ENCODE results near the gene NRCAM. TPM values are rescaled to one million over a fixed set of nuclear protein-coding genes. Genes with fewer than 3 reads are reported as not detected.

The NRCAM gene
- total RNA-seq, 1 experiment from 2014 or later = 1.1 TPM

DNA sequence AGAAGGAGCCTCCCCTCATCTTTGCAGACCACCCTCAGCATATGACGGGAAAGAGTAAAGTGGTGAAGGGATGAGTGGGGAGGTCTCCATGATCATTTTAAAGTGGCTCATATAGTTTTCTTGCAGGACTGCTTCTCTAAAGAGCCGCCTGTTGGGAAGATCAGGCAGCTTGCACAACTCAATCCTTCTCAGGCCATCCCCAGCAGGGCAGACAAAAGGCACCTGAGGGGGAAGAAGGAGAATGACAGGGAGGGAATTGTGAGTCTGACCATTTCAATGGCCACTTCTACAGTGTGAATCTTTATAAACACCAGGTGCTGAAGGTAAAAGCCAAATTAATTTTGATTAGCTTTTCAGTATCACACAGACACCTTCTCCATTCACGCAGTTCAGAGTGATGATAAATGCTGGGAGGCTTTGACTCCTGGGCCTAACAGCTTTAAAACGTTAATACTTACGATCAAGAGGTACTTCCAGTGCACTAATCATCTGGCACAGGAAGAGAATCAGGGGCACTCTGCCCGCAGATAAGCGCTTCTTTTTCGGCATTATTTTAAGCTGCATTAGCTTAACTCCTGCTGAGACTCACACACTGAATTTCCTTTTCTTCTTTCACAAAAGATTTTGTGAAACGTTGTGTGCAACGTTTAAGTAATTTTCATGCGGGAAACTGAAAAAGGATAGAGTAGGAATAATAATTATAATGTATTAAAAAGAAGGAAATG is 216.6 kb downstream of the NRCAM start:
- no peak for DNase-seq (ENCODE audit: unreplicated experiment)
- H3K4me3 Mint-ChIP-seq (ENCODE audit: unreplicated experiment) = no peak overlapping the region
- H3K27ac Mint-ChIP-seq (ENCODE audit: low read depth, unreplicated experiment) = no peak overlapping the region
- intact Hi-C loops (cut with micrococcal nuclease) = no loop called here
- no peaks in the 10 kb centered on the region for H3K9me3 Mint-ChIP-seq (ENCODE audit: unreplicated experiment)
- BruUV-seq (replicated peaks) = no TSS peak
- no peaks in the 10 kb centered on the region for H3K36me3 Mint-ChIP-seq (ENCODE audit: insufficient read depth, unreplicated experiment)
- H3K27me3 Mint-ChIP-seq (ENCODE audit: insufficient read depth, unreplicated experiment) = no peaks in the 10 kb centered on the region
- ChIA-PET POLR2A (no interaction called here), CTCF (interaction anchor here (0.6 kb wide), 2 partner anchors 47 to 1375 kb away, joined by 3 to 4 read pairs; no protein-coding TSS in a partner anchor)
- TF ChIP-seq, protein P1, sequence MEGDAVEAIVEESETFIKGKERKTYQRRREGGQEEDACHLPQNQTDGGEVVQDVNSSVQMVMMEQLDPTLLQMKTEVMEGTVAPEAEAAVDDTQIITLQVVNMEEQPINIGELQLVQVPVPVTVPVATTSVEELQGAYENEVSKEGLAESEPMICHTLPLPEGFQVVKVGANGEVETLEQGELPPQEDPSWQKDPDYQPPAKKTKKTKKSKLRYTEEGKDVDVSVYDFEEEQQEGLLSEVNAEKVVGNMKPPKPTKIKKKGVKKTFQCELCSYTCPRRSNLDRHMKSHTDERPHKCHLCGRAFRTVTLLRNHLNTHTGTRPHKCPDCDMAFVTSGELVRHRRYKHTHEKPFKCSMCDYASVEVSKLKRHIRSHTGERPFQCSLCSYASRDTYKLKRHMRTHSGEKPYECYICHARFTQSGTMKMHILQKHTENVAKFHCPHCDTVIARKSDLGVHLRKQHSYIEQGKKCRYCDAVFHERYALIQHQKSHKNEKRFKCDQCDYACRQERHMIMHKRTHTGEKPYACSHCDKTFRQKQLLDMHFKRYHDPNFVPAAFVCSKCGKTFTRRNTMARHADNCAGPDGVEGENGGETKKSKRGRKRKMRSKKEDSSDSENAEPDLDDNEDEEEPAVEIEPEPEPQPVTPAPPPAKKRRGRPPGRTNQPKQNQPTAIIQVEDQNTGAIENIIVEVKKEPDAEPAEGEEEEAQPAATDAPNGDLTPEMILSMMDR (IDR thresholded peaks at IDR 0.05; ENCODE audit: unreplicated experiment) = no peak
- peaks cover 13% of the 10 kb centered on the region for H3K4me1 Mint-ChIP-seq (ENCODE audit: insufficient read depth, unreplicated experiment)

DNA sequence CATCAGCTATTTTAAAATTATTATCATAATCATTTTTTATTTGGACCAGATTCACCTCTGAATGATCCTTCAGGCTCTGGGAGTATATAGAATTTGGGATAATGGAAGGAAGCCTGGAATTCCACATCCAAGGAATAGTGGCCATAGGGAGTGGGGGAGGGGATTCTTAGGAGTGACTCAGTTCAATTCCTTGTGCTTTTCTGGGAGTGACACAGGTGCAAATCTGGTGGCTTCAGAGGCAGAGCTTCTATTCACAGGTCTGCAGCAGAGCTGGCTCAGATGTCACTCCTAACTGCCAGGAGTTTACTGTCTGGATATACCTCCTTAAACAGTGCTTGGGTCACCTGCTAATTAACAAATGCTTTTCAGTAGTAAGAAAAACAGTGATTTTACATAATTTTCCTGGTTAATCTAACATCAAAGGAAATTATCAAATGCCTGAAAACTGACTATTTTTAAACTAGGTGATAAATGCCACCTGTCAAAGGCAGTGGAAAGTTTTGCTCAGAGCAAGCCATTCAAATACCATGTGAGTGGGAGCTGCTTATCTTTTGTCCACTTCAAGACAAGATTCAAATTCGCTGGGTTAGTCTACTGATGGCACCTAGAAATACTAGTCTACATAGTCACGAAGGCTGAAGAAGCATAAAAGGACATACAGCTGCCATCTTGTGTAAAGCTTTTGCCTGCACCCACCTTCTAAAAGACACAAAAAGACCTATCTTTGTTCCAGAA is 219.4 kb downstream of the NRCAM start:
- no peak overlapping the region for H3K27ac Mint-ChIP-seq (ENCODE audit: low read depth, unreplicated experiment)
- TF ChIP-seq, protein P1 (IDR thresholded peaks at IDR 0.05; ENCODE audit: unreplicated experiment) = no peak
- no TSS peak for BruUV-seq (replicated peaks)
- no peaks in the 10 kb centered on the region for H3K36me3 Mint-ChIP-seq (ENCODE audit: insufficient read depth, unreplicated experiment)
- intact Hi-C loops (cut with micrococcal nuclease) = no loop called here
- H3K27me3 Mint-ChIP-seq (ENCODE audit: insufficient read depth, unreplicated experiment) = no peaks in the 10 kb centered on the region
- H3K9me3 Mint-ChIP-seq (ENCODE audit: unreplicated experiment) = no peaks in the 10 kb centered on the region
- CTCF ChIA-PET = interaction anchor here (0.7 to 1.4 kb wide), 2 partner anchors 9 to 10 kb away, joined by 3 to 5 read pairs; no protein-coding TSS in a partner anchor
- POLR2A ChIA-PET = interaction anchor here (0.7 kb wide), 1 partner anchor 217 kb away, joined by 3 read pairs; no protein-coding TSS in a partner anchor
- H3K4me1 Mint-ChIP-seq (ENCODE audit: insufficient read depth, unreplicated experiment) = peaks cover 21% of the 10 kb centered on the region
- no peak overlapping the region for H3K4me3 Mint-ChIP-seq (ENCODE audit: unreplicated experiment)
- DNase-seq (ENCODE audit: unreplicated experiment) = no peak

GRCh38 chr7:108235451-108236061 is 220.7 kb downstream of the NRCAM start:
- ChIA-PET POLR2A (interaction anchor here (1.1 kb wide), 1 partner anchor 30 kb away, joined by 3 read pairs; no protein-coding TSS in a partner anchor), CTCF (interaction anchor here (1.4 kb wide), 1 partner anchor 10 kb away, joined by 3 read pairs; no protein-coding TSS in a partner anchor)
- Mint-ChIP-seq H3K36me3 (ENCODE audit: insufficient read depth, unreplicated experiment) (no peaks in the 10 kb centered on the region), H3K4me3 (ENCODE audit: unreplicated experiment) (no peak overlapping the region), H3K9me3 (ENCODE audit: unreplicated experiment) (no peaks in the 10 kb centered on the region), H3K4me1 (ENCODE audit: insufficient read depth, unreplicated experiment) (peaks cover 21% of the 10 kb centered on the region), H3K27me3 (ENCODE audit: insufficient read depth, unreplicated experiment) (no peaks in the 10 kb centered on the region), H3K27ac (ENCODE audit: low read depth, unreplicated experiment) (no peak overlapping the region)
- TF ChIP-seq, protein P1 (IDR thresholded peaks at IDR 0.05; ENCODE audit: unreplicated experiment) = no peak
- BruUV-seq (replicated peaks) = TSS peak; percentile 19
- DNase-seq (ENCODE audit: unreplicated experiment) = no peak
- intact Hi-C loops (cut with micrococcal nuclease) = no loop called here

GRCh38 chr7:108234971-108235450 is 221.2 kb downstream of the NRCAM start:
- no peak for DNase-seq (ENCODE audit: unreplicated experiment)
- H3K27ac Mint-ChIP-seq (ENCODE audit: low read depth, unreplicated experiment) = no peak overlapping the region
- no TSS peak for BruUV-seq (replicated peaks)
- H3K4me1 Mint-ChIP-seq (ENCODE audit: insufficient read depth, unreplicated experiment) = peaks cover 21% of the 10 kb centered on the region
- POLR2A ChIA-PET = no interaction called here
- no peaks in the 10 kb centered on the region for H3K9me3 Mint-ChIP-seq (ENCODE audit: unreplicated experiment)
- TF ChIP-seq, protein P1 (IDR thresholded peaks at IDR 0.05; ENCODE audit: unreplicated experiment) = no peak
- intact Hi-C loops (cut with micrococcal nuclease) = no loop called here
- H3K27me3 Mint-ChIP-seq (ENCODE audit: insufficient read depth, unreplicated experiment) = no peaks in the 10 kb centered on the region
- H3K4me3 Mint-ChIP-seq (ENCODE audit: unreplicated experiment) = no peak overlapping the region
- CTCF ChIA-PET = no interaction called here
- H3K36me3 Mint-ChIP-seq (ENCODE audit: insufficient read depth, unreplicated experiment) = no peaks in the 10 kb centered on the region

Measured in MCF 10A (cell line).